PC-9 (cell line): ENCODE data around the gene ZNF101. TPM values are rescaled to one million over a fixed set of nuclear protein-coding genes. Genes with fewer than 3 reads are reported as not detected.
A peak's percentile ranks its signal among the peaks of the same experiment; 100 is the strongest.

ENCODE experiments used
- BruUV-seq: library from RNA; stranded (reverse); fragments of 400-500 nt; replicated peaks from 2 replicates; lab custom pipeline; 2021; lab: Mats Ljungman, UMichigan
- CTCF ChIA-PET: fragments of 300-600 bp; sonication (Branson Sonifier 250); formaldehyde crosslinking; loops from one replicate; lab custom pipeline; 2022; ENCODE audit warnings: antibody characterized with exemption; lab: Charles Lee
- POLR2A ChIA-PET: fragments of 300-600 bp; sonication (Branson Sonifier 250); formaldehyde crosslinking; loops from one replicate; lab custom pipeline; 2022; ENCODE audit warnings: antibody characterized with exemption; ENCODE audit not compliant: unreplicated experiment; lab: Charles Lee
- DNase-seq, 2 experiments: peaks; one replicate each; pipeline versions ENCODE4 v3.0.0 to v3.0.0-alpha.2; 2015 to 2022; ENCODE audit warnings: mixed read lengths in 1 of 2
- H2AFZ ChIP-seq: fragments of 200-600 bp; sonication (generic); 2 replicates; pipeline ENCODE4 v1.8.1; 2017; ENCODE audit warnings: antibody characterized with exemption
- H3F3A ChIP-seq: fragments of 200-600 bp; sonication (generic); 2 replicates; pipeline ENCODE4 v1.8.1; 2017; ENCODE audit warnings: antibody characterized with exemption, mild to moderate bottlenecking, low read depth; ENCODE audit not compliant: insufficient read depth
- H3K27ac ChIP-seq: fragments of 200-600 bp; sonication (generic); 2 replicates; pipeline ENCODE4 v1.6.1; 2016; ENCODE audit warnings: mixed run types
- H3K27me3 ChIP-seq: fragments of 200-600 bp; sonication (generic); 2 replicates; pipeline ENCODE4 v1.6.1; 2016; ENCODE audit warnings: low read depth, mixed run types; ENCODE audit not compliant: insufficient read depth
- H3K36me3 ChIP-seq: fragments of 200-600 bp; sonication (generic); 2 replicates; pipeline ENCODE4 v1.6.1; 2016; ENCODE audit warnings: low read depth, mixed run types
- H3K4me1 ChIP-seq: fragments of 200-600 bp; sonication (generic); replicated peaks from 2 replicates; pipeline ENCODE4 v1.6.1; 2016; ENCODE audit warnings: mixed run types; ENCODE audit not compliant: insufficient read depth
- H3K4me2 ChIP-seq: fragments of 200-600 bp; sonication (generic); 2 replicates; pipeline ENCODE4 v1.6.1; 2017; ENCODE audit warnings: mixed run types
- H3K4me3 ChIP-seq: fragments of 200-600 bp; sonication (generic); 2 replicates; pipeline ENCODE4 v1.6.1; 2016; ENCODE audit warnings: mixed run types
- H3K79me2 ChIP-seq: fragments of 200-600 bp; sonication (generic); 2 replicates; pipeline ENCODE4 v1.6.1; 2017; ENCODE audit warnings: low read depth, mixed run types
- H3K9me2 ChIP-seq: fragments of 200-600 bp; sonication (generic); 2 replicates; pipeline ENCODE4 v1.8.1; 2017; ENCODE audit warnings: mild to moderate bottlenecking; ENCODE audit not compliant: insufficient read depth
- H3K9me3 ChIP-seq: fragments of 200-600 bp; sonication (generic); 2 replicates; pipeline ENCODE4 v1.8.1; 2016; ENCODE audit warnings: low read depth; ENCODE audit not compliant: insufficient read depth
- H4K20me1 ChIP-seq: fragments of 200-600 bp; sonication (generic); 2 replicates; pipeline ENCODE4 v1.8.1; 2017; ENCODE audit not compliant: insufficient read depth
- CTCF ChIP-seq: fragments of 200-600 bp; sonication (generic); conservative IDR thresholded peaks from 2 replicates; pipeline ENCODE4 v1.6.1; 2017; ENCODE audit warnings: mixed run types, antibody characterized with exemption, mild to moderate bottlenecking, moderate library complexity
- EZH2 ChIP-seq: fragments of 200-600 bp; sonication (generic); IDR thresholded peaks from 2 replicates; pipeline ENCODE4 v1.8.0; 2017; ENCODE audit warnings: antibody characterized with exemption, low read depth
- intact Hi-C: fragments of 100-400 bp; cut with micrococcal nuclease; formaldehyde crosslinking; loops from one replicate; pipeline ENCODE4 v1.10.0; 2022; ENCODE audit not compliant: unreplicated experiment
- total RNA-seq: library from RNA; stranded (reverse); gene quantifications from 2 replicates; pipeline ENCODE4 v1.2.3, GENCODE V29; 2021

The ZNF101 gene
- total RNA-seq, 1 experiment from 2014 or later: 9.3 TPM

DNA sequence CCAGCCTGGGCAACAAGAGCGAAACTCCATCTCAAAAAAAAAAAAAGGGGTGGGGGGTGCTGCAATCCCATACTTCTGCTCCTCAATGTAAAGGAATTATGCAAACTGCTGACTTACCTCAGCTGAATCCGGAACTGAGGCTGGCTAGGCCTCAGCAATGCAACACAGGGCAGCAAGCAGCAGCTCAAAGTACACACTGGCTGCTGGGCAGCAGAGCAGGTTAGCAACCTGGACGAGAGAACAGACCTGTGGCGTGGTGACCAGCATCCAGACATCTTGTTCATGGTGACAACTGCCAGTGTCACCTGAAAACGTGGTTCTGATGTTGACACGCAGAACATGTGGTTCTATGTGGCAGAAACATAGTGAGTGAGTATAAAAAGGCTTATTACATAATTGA is 36.2 kb downstream of the ZNF101 start:
- peaks cover 6% of the 10 kb centered on the region; the same call in 1 of the 2 replicates for H3K36me3 ChIP-seq
- no TSS peak for BruUV-seq

DNA sequence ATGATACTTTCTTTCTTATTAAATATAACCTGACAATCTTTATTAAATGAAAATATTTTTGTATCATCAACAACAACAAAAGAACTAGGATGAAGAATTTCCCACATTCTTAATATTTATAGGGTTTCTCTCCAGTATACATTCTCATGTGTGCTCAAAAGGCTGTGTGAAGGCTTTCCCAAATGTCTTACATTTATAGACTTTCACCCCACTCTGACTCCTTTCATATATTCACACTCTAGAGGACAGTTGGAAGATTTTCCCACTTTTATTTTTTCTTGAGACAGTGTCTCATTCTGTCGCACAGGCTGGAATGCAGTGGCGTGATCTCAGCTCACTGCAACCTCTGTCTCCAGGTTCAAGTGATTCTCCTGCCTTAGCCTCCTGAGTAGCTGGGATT is 41.9 kb downstream of the ZNF101 start:
- peaks cover 48% of the 10 kb centered on the region for H3K36me3 ChIP-seq
- no peak for DNase-seq
- TF ChIP-seq EZH2: no peak
- H3K4me3 ChIP-seq: peak overlapping the region; percentile 14; the same call in 1 of the 2 replicates
- intact Hi-C loops: no loop called here
- H3K4me1 ChIP-seq: no peaks in the 10 kb centered on the region
- POLR2A ChIA-PET: no interaction called here
- peaks cover 85% of the 10 kb centered on the region for H3K9me3 ChIP-seq
- CTCF ChIA-PET: no interaction called here
- BruUV-seq: no TSS peak
- H3K4me2 ChIP-seq: no peak overlapping the region
- no peaks in the 10 kb centered on the region for H3K79me2 ChIP-seq
- H2AFZ ChIP-seq: no peak overlapping the region
- H3K27ac ChIP-seq: no peak overlapping the region
- H3K9me2 ChIP-seq: no peaks in the 10 kb centered on the region
- no peaks in the 10 kb centered on the region for H4K20me1 ChIP-seq
- H3K27me3 ChIP-seq: no peaks in the 10 kb centered on the region
- H3F3A ChIP-seq: peaks cover 23% of the 10 kb centered on the region

More for the DNA sequence above, 36.2 kb downstream of the ZNF101 start:
- H3K27me3 ChIP-seq: no peaks in the 10 kb centered on the region
- DNase-seq: no peak
- POLR2A ChIA-PET: no interaction called here
- no peak overlapping the region for H2AFZ ChIP-seq
- no peaks in the 10 kb centered on the region for H4K20me1 ChIP-seq
- H3K27ac ChIP-seq: no peak overlapping the region
- CTCF ChIA-PET: no interaction called here
- no peak overlapping the region for H3K4me2 ChIP-seq
- no peaks in the 10 kb centered on the region for H3K9me2 ChIP-seq
- no peak overlapping the region for H3K4me3 ChIP-seq
- H3K4me1 ChIP-seq: no peaks in the 10 kb centered on the region
- peaks cover 43% of the 10 kb centered on the region for H3K9me3 ChIP-seq
- TF ChIP-seq CTCF (no peak), EZH2 (no peak)
- H3K79me2 ChIP-seq: no peaks in the 10 kb centered on the region
- H3F3A ChIP-seq: no peaks in the 10 kb centered on the region
- intact Hi-C loops: no loop called here

- TF ChIP-seq EZH2 (no peak), CTCF (no peak)
Measured at GRCh38 chr19:19711306-19711933, 42.8 kb downstream of the ZNF101 start.

More at GRCh38 chr19:19711306-19711933, 42.8 kb downstream of the ZNF101 start:
- Histone ChIP-seq H3F3A (peaks cover 23% of the 10 kb centered on the region), H3K4me1 (no peaks in the 10 kb centered on the region), H3K27me3 (no peaks in the 10 kb centered on the region), H3K27ac (no peak overlapping the region), H3K9me2 (no peaks in the 10 kb centered on the region), H3K9me3 (peaks cover 89% of the 10 kb centered on the region), H3K79me2 (no peaks in the 10 kb centered on the region), H3K36me3 (peaks cover 52% of the 10 kb centered on the region), H3K4me2 (no peak overlapping the region), H2AFZ (no peak overlapping the region), H3K4me3 (peak overlapping the region; percentile 16; the same call in 1 of the 2 replicates), H4K20me1 (no peaks in the 10 kb centered on the region)
- CTCF ChIA-PET: no interaction called here
- POLR2A ChIA-PET: no interaction called here
- DNase-seq: no peak
- intact Hi-C loops: no loop called here
- no TSS peak for BruUV-seq
